ENCODE results near the gene LIN52.
"Not testable (repeated sequence)": the region's sequence is repeated elsewhere in the genome, so short reads cannot be mapped to it uniquely, and the experiment has no call there.

Gene LIN52

DNA sequence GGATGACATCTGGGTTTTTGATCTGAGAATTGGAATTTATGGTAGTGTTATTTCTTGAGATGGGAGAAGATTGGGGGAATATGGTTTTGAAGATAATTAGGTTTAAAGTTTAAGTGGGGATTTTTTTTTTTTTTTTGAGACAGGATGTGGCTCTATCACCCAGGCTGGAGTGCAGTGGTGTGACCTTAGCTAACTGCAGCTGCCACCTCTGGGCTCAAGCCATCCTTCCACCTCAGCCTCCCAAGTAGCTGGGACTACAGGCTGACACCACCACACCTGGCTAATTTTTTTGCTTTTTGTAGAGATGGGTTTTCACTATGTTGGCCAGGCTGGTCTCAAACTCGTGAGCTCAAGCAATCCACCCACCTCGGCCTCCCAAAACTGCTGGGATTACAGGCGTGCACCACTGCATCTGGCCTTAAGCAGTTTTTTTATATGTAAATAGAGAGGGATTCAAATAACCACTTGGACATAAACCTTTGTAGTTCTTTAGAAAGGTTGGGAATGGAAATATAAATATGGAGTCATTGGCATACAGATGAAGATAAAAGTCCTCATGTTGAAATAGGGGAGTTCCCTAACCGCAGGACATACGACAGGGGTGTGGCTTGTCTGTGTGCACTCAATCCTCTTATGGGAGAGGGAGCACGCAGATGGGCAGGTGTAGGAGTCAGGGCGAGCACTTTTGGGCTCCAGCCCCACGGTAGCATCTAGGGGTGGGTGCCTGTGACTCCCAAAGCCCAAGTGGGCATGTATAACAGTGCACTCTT, 4.7 kb downstream of the LIN52 start:
- DNase-seq (ENCODE audit: low spot score), result no peak
- in situ Hi-C loops (cut with MboI; ENCODE audit: low pct_unique_long_range_greater_than_20kb, low sequenced_read_pairs, unreplicated experiment), result no loop called here
- TF ChIP-seq, protein P1, sequence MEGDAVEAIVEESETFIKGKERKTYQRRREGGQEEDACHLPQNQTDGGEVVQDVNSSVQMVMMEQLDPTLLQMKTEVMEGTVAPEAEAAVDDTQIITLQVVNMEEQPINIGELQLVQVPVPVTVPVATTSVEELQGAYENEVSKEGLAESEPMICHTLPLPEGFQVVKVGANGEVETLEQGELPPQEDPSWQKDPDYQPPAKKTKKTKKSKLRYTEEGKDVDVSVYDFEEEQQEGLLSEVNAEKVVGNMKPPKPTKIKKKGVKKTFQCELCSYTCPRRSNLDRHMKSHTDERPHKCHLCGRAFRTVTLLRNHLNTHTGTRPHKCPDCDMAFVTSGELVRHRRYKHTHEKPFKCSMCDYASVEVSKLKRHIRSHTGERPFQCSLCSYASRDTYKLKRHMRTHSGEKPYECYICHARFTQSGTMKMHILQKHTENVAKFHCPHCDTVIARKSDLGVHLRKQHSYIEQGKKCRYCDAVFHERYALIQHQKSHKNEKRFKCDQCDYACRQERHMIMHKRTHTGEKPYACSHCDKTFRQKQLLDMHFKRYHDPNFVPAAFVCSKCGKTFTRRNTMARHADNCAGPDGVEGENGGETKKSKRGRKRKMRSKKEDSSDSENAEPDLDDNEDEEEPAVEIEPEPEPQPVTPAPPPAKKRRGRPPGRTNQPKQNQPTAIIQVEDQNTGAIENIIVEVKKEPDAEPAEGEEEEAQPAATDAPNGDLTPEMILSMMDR (IDR thresholded peaks at IDR 0.05; ENCODE audit: extremely low read depth, insufficient read depth, missing control alignments), result no peak

DNA sequence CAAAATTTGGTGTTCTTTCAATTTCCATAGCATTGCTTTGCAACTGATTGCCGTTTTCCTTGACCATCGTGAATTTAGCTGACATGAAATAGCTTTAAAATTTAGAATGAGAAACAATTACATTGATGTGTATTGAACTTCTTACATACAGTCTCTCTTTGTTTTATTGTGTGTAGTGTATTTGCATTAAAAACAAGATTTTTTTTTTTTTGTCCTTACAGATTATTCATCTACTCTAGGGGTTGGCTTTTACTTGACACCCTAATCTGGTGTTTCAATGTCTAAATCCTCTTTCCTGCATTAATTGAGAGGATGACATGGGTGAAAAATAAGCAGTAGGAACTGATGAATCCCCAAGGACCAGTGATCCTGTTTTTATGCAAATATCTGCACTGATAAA, 20.6 kb downstream of the LIN52 start:
- in situ Hi-C loops (cut with MboI; ENCODE audit: low pct_unique_long_range_greater_than_20kb, low sequenced_read_pairs, unreplicated experiment), result no loop called here
- TF ChIP-seq, protein P1 (IDR thresholded peaks at IDR 0.05; ENCODE audit: extremely low read depth, insufficient read depth, missing control alignments), result no peak
- DNase-seq (ENCODE audit: low spot score), result no peak

DNA sequence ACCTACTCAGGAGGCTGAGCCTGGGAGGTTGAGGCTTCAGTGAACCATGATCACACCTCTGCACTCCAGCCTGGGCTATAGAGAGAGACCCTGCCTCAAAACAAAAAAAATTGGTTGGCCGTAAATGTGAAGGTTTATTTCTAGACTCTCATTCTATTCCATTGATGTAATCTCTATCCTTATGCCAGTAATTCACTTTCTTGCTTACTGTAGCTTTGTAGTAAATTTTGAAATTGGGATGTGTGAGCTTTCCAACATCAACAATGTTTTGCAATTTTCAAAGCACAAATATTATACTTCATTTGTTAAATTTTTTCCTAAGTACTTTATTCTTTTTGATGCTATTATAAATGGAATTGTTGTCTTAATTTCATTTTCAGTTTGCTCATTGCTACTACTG, 24.6 kb downstream of the LIN52 start:
- in situ Hi-C loops (cut with MboI; ENCODE audit: low pct_unique_long_range_greater_than_20kb, low sequenced_read_pairs, unreplicated experiment), result no loop called here

DNA sequence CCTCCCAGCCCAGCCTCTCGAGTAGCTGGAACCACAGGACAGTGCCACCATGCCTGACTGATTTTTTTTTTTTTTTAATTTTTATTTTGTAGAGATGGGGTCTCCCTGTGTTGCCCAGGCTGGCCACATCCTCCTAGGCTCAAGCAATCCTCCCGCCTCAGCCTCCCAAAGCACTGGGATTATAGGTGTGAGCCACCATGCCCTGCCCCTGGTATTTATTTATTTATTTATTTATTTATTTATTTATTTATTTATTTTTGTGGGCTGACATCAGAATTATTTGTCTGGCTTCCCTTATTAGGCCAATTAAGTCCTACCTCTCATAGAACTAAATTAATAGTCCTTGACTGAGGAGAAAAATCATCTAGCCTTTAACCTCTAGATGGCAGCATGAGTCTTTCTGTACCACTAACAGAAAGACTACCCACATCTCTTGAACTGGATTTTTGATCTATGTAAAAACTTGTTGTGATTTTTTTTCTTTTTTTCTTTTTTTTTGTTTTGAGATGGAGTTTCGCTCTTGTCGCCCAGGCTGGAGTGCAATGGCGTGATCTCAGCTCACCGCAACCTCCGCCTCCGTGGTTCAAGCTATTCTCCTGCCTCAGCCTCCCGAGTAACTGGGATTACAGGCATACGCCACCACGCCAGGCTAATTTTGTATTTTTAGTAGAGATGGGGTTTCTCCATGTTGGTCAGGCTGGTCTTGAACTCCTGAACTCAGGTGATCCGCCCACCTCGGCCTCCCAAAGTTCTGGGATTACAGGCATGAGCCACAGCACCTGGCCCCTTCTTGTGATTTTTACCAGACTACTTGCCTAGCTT, 26.9 kb downstream of the LIN52 start:
- TF ChIP-seq, protein P1 (IDR thresholded peaks at IDR 0.05; ENCODE audit: extremely low read depth, insufficient read depth, missing control alignments), result peak; percentile 52
- in situ Hi-C loops (cut with MboI; ENCODE audit: low pct_unique_long_range_greater_than_20kb, low sequenced_read_pairs, unreplicated experiment), result not testable (repeated sequence)

More for the DNA sequence above, 24.6 kb downstream of the LIN52 start:
- TF ChIP-seq, protein P1 (IDR thresholded peaks at IDR 0.05; ENCODE audit: extremely low read depth, insufficient read depth, missing control alignments), result no peak
- DNase-seq (ENCODE audit: low spot score), result no peak

DNA sequence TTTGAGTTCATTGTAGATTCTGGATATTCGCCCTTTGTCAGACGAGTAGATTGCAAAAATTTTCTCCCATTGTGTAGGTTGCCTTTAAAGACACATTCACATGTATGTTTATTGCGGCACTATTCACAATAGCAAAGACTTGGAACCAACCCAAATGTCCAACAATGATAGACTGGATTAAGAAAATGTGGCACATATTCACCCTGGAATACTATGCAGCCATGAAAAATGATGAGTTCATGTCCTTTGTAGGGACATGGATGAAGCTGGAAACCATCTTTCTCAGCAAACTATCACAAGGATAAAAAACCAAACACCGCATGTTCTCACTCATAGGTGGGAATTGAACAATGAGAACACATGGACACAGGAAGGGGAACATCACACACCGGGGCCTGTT, 40.7 kb downstream of the LIN52 start:
- in situ Hi-C loops (cut with MboI; ENCODE audit: low pct_unique_long_range_greater_than_20kb, low sequenced_read_pairs, unreplicated experiment); DNase-seq (ENCODE audit: low spot score): not testable (repeated sequence)

More for the DNA sequence above, 26.9 kb downstream of the LIN52 start:
- DNase-seq (ENCODE audit: low spot score), result peak; percentile 63

DNA sequence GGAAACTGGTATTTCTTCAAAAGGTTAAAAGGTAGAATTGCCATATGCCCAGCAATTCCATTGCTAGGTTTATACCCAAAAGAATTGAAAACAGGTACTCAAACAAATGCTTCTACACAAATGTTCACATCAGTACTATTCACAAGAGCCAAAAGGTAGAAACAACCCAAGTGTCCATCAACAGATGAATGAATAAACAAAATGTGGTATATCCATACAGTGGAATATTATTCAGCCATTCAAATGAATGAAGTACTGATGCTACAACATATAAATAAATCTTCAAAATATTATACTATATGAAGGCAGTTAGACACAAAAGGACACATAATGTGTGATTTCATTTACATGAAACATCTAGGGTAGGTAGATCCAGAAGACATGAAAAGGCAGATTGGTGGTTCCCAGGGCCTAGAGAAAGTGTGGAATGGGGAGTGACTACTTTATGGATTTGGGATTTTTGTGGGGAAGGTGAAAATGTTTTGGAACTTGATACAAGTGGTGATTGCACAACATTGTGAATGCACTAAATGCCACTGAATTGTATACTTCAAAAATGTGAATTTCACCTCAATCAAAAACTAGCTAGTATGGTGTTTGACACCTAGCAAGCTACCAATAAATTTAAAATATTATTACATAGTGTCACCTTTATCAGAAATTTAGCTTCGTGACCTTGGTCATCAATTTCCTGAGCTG, 41.7 kb downstream of the LIN52 start:
- in situ Hi-C loops (cut with MboI; ENCODE audit: low pct_unique_long_range_greater_than_20kb, low sequenced_read_pairs, unreplicated experiment), result no loop called here
- TF ChIP-seq, protein P1 (IDR thresholded peaks at IDR 0.05; ENCODE audit: extremely low read depth, insufficient read depth, missing control alignments), result no peak
- no peak for DNase-seq (ENCODE audit: low spot score)
